HepG2 (cell line): Measurements from ENCODE around the gene PIANP. TPM values are rescaled to one million over a fixed set of nuclear protein-coding genes. Genes with fewer than 3 reads are reported as not detected.
A peak's percentile ranks its signal among the peaks of the same experiment; 100 is the strongest.

Source experiments
- ATAC-seq: fragments of 200-7000 bp; cut with Tn5 transposase; 3 replicates; pipeline ENCODE4 v1.9.1; 2020; ENCODE audit warnings: mild to moderate bottlenecking, moderate library complexity
- BruUV-seq: library from RNA; stranded (reverse); fragments of 400-500 nt; replicated peaks from 2 replicates; lab custom pipeline; 2021; lab: Mats Ljungman, UMichigan
- CTCF ChIA-PET: fragments of 300-600 bp; formaldehyde crosslinking; extraction: SDS; loops from one replicate; lab custom pipeline; 2021; ENCODE audit warnings: low total read pairs, inconsistent platforms, low intra/inter-chr PET ratio; lab: Yijun Ruan, JAX
- POLR2A ChIA-PET: fragments of 350-600 bp; sonication (Branson Sonifier 250); formaldehyde crosslinking; loops from one replicate; lab custom pipeline; 2020; ENCODE audit warnings: antibody characterized with exemption, inconsistent platforms; lab: Yijun Ruan, JAX
- DNase-seq: peaks from one replicate; pipeline ENCODE4 v3.0.0-alpha.2; 2015; ENCODE audit warnings: low spot score
- FAIRE-seq: peaks from 3 replicates; lab custom pipeline; 2011; peaks lifted over from hg19 to GRCh38; lab: Jason Lieb, UNC
- H2AFZ ChIP-seq: one replicate; pipeline ENCODE4 v1.6.1; 2011; ENCODE audit warnings: low read length, inconsistent platforms
- H3K27ac ChIP-seq: fragments of 300-600 bp; 3 replicates; pipeline ENCODE4 v1.8.0; 2011; ENCODE audit warnings: mixed run types, mild to moderate bottlenecking, mixed read lengths, low read length, inconsistent platforms; ENCODE audit not compliant: insufficient read depth; ENCODE audit errors: extremely low read length
- H3K27me3 ChIP-seq, 2 experiments: fragments of 200-600 bp in 1 of 2; 2 replicates in 1 of 2; 3 replicates in 1 of 2; pipeline versions ENCODE4 v1.6.0 to v1.8.0; 2011; ENCODE audit warnings: low read length in 2 of 2, mild to moderate bottlenecking in 2 of 2, moderate library complexity in 2 of 2, inconsistent platforms in 1 of 2; ENCODE audit not compliant: insufficient read depth in 2 of 2, control insufficient read depth in 1 of 2
- H3K36me3 ChIP-seq, 2 experiments: fragments of 200-600 bp in 1 of 2; replicated peaks in 1 of 2; 2 replicates in 1 of 2; 3 replicates in 1 of 2; pipeline versions ENCODE4 v1.5.1 to v1.8.0; 2011; ENCODE audit warnings: low read length in 2 of 2, inconsistent platforms in 1 of 2; ENCODE audit not compliant: insufficient read depth in 2 of 2, control insufficient read depth in 1 of 2
- H3K4me1 ChIP-seq: 2 replicates; pipeline ENCODE4 v1.5.1; 2012; ENCODE audit warnings: low read length, inconsistent platforms; ENCODE audit not compliant: insufficient read depth
- H3K4me2 ChIP-seq: 2 replicates; pipeline ENCODE4 v1.6.0; 2011; ENCODE audit warnings: low read depth, low read length, inconsistent platforms
- H3K4me3 ChIP-seq, 3 experiments: fragments of 200-600 bp in 1 of 3; sonication (generic), shearing (Covaris generic) in 1 of 3; replicated peaks in 1 of 3; 2 replicates each; pipeline ENCODE4 v1.5.1; 2011 to 2016; ENCODE audit warnings: low read length in 3 of 3, inconsistent platforms in 2 of 3, low read depth in 2 of 3, mild to moderate bottlenecking in 2 of 3, control low read depth in 1 of 3, mixed read lengths in 1 of 3; ENCODE audit not compliant: insufficient read depth in 1 of 3
- H3K79me2 ChIP-seq: one replicate; pipeline ENCODE4 v1.6.1; 2011; ENCODE audit warnings: low read length, inconsistent platforms; ENCODE audit not compliant: insufficient read depth
- H3K9ac ChIP-seq: 2 replicates; pipeline ENCODE4 v1.6.0; 2011; ENCODE audit warnings: mild to moderate bottlenecking, low read depth, low read length, inconsistent platforms; ENCODE audit not compliant: insufficient read depth
- H3K9me3 ChIP-seq: 2 replicates; pipeline ENCODE4 v1.5.1; 2012; ENCODE audit warnings: mild to moderate bottlenecking, low read length
- H4K20me1 ChIP-seq: 2 replicates; pipeline ENCODE4 v1.6.0; 2011; ENCODE audit warnings: inconsistent platforms, mild to moderate bottlenecking, low read length, moderate library complexity; ENCODE audit not compliant: insufficient read depth
- ARNT ChIP-seq: fragments of 450-650 bp; IDR thresholded peaks from 2 replicates; pipeline ENCODE4 v1.6.1; 2017
- CHD4 ChIP-seq: fragments of 200-600 bp; sonication (generic); IDR thresholded peaks from 2 replicates; pipeline ENCODE4 v1.7.0; 2017; ENCODE audit warnings: mild to moderate bottlenecking, low read length, borderline replicate concordance
- CTCF ChIP-seq: sonication (generic); formaldehyde crosslinking; IDR thresholded peaks from 2 replicates; pipeline ENCODE4 v1.5.0; 2020; ENCODE audit warnings: mild to moderate bottlenecking, missing genetic modification reagents, moderate library complexity
- FOXA1 ChIP-seq, 2 experiments: fragments of 450-650 bp in 1 of 2; sonication (generic) in 1 of 2; formaldehyde crosslinking in 1 of 2; IDR thresholded peaks; 2 replicates each; pipeline versions ENCODE4 v1.4.0 to v1.6.1; 2016 to 2020; ENCODE audit warnings: missing genetic modification reagents in 1 of 2
- FOXA3 ChIP-seq: IDR thresholded peaks from 2 replicates; pipeline ENCODE4 v1.6.1; 2016; ENCODE audit warnings: missing genetic modification reagents, missing compliant biosample characterization
- KLF12 ChIP-seq: sonication (generic); formaldehyde crosslinking; IDR thresholded peaks from 2 replicates; pipeline ENCODE4 v1.4.0; 2020; ENCODE audit warnings: missing genetic modification reagents, borderline replicate concordance
- SMC3 ChIP-seq: IDR thresholded peaks from 2 replicates; pipeline ENCODE4 v1.6.1; 2011; ENCODE audit warnings: low read length, improper control_type of control experiment
- STAG1 ChIP-seq: sonication (generic); formaldehyde crosslinking; IDR thresholded peaks from 2 replicates; pipeline ENCODE4 v1.4.0; 2020; ENCODE audit warnings: missing genetic modification reagents
- TFAP4 ChIP-seq: sonication (generic); IDR thresholded peaks from 2 replicates; pipeline ENCODE4 v1.6.1; 2016; ENCODE audit warnings: low read depth, borderline replicate concordance
- ZNF569 ChIP-seq: sonication (generic); formaldehyde crosslinking; IDR thresholded peaks from 2 replicates; pipeline ENCODE4 v1.5.0; 2020; ENCODE audit warnings: mild to moderate bottlenecking, missing genetic modification reagents, moderate library complexity, borderline replicate concordance
- WGBS: methylation state at CpG from one replicate; pipeline ENCODE4 v1.1.6; 2017; ENCODE audit warnings: low lambda C conversion rate; 5-methylcytosine and 5-hydroxymethylcytosine counted together
- in situ Hi-C: cut with HindIII; loops from 2 replicates; pipeline ENCODE4 v1.10.0; 2017; ENCODE audit warnings: low pct_unique_long_range_greater_than_20kb; ENCODE audit not compliant: extremely low pct_ligation_motif_present
- intact Hi-C: fragments of 100-400 bp; cut with micrococcal nuclease; formaldehyde crosslinking; loops from one replicate; pipeline ENCODE4 v1.10.0; 2022; ENCODE audit not compliant: unreplicated experiment
- polyA plus RNA-seq, 8 experiments: library from polyadenylated mRNA; depleted of rRNA in 3 of 8; stranded (reverse) in 7 of 8; unstranded in 1 of 8; fragments of >200 nt; fragmentation: Illumina TruSeq in 4 of 8; extraction: Trizol in 4 of 8; gene quantifications; 2 replicates each; pipeline versions ENCODE4 v1.2.1 to v1.2.3, GENCODE V29; 2011 to 2016; ENCODE audit warnings: low read depth in 4 of 8, missing spikeins in 1 of 8, mixed read lengths in 1 of 8; ENCODE audit not compliant: insufficient read depth in 1 of 8
- total RNA-seq, 5 experiments: library from RNA; depleted of rRNA; stranded (reverse); fragments of >200 nt; fragmentation: Illumina TruSeq; extraction: Trizol; gene quantifications; 2 replicates each; pipeline ENCODE4 v1.2.3, GENCODE V29; 2016; ENCODE audit warnings: low read depth in 1 of 5

The PIANP gene
- total and polyA plus RNA-seq, 2 of the 13 experiments (the other 11 are each of a cell fraction or from before 2014, with no cell fraction given), result not detected

- in situ Hi-C loops, result no loop called here
- Histone ChIP-seq H3K4me3 (no peak overlapping the region; a peak in 1 of 6 replicates), H3K4me2 (peak overlapping the region; percentile 71; the same call in 1 of the 2 replicates), H3K79me2 (no peaks in the 10 kb centered on the region)
- peak; percentile 59 for ATAC-seq
- TF ChIP-seq ZNF569 (CRISPR knock-in tag) (no peak), ARNT (no peak), CTCF (CRISPR knock-in tag) (peak; percentile 62), FOXA3 (peak; percentile 40; the same call in 1 of the 2 replicates), TFAP4 (peak; percentile 56; the same call in 1 of the 2 replicates), FOXA1 (IDR thresholded peaks at IDR 0.05) (no peak), FOXA1 (CRISPR knock-in tag; IDR thresholded peaks at IDR 0.05) (0 out of 2 replicates have a peak, but pooled peaks have one; percentile 25), KLF12 (CRISPR knock-in tag) (no peak), STAG1 (CRISPR knock-in tag) (peak; percentile 68), CHD4 (no peak), SMC3 (peak; percentile 32; the same call in 1 of the 2 replicates)
- TF ChIP-seq, all 625 proteins: peak for 6
- ChIA-PET POLR2A (interaction anchor here (1.1 to 2.7 kb wide), 2 partner anchors 32 to 44 kb away, joined by 4 to 13 read pairs; partner anchors contain the start of gene ZNF384), CTCF (no interaction called here)
- intact Hi-C loops, result no loop called here
- WGBS, result 8% methylated on average over 5 of the region's 5 CpGs
- DNase-seq (no peak), FAIRE-seq (no peak)
- Histone ChIP-seq H3K36me3 (no peaks in the 10 kb centered on the region), H3K4me1 (peaks cover 21% of the 10 kb centered on the region), H3K9ac (no peak overlapping the region), H3K27ac (no peak overlapping the region), H3K27me3 (peaks cover 0 to 12% of the 10 kb centered on the region in 2 experiments; a peak in 3 of 5 replicates), H4K20me1 (no peaks in the 10 kb centered on the region), H3K9me3 (no peaks in the 10 kb centered on the region), H2AFZ (peak overlapping the region; percentile 3)
- BruUV-seq, result no TSS peak
These were observed 55.7 kb downstream of the PIANP start for GRCh38 chr12:6644903-6645302.
